DND-41 (cell line): ENCODE measurements around the gene PCDH7.

ENCODE experiments used
- ATAC-seq: fragments of 200-7000 bp; cut with Tn5 transposase; 3 replicates; pipeline ENCODE4 v1.9.1; 2021; ENCODE audit warnings: low read depth; ENCODE audit not compliant: insufficient read depth
- DNase-seq: peaks from one replicate; pipeline ENCODE4 v3.0.0-alpha.2; 2020
- H2AFZ ChIP-seq: 2 replicates; pipeline ENCODE4 v1.6.0; 2012; ENCODE audit warnings: low read depth, low read length
- H3K27ac ChIP-seq: 2 replicates; pipeline ENCODE4 v1.5.1; 2012; ENCODE audit warnings: low read length, inconsistent platforms
- H3K27me3 ChIP-seq: fragments of 200-600 bp; sonication (generic); 2 replicates; pipeline ENCODE4 v1.6.0; 2012; ENCODE audit warnings: low read length, mild to moderate bottlenecking, inconsistent platforms; ENCODE audit not compliant: insufficient read depth, poor library complexity
- H3K36me3 ChIP-seq: 2 replicates; pipeline ENCODE4 v1.5.1; 2012; ENCODE audit warnings: low read length, inconsistent platforms; ENCODE audit not compliant: insufficient read depth
- H3K4me1 ChIP-seq: 2 replicates; pipeline ENCODE4 v1.5.1; 2012; ENCODE audit warnings: mild to moderate bottlenecking, low read length; ENCODE audit not compliant: insufficient read depth
- H3K4me2 ChIP-seq: 2 replicates; pipeline ENCODE4 v1.6.0; 2012; ENCODE audit warnings: mild to moderate bottlenecking, moderate library complexity, low read length, inconsistent platforms; ENCODE audit not compliant: insufficient read depth
- H3K4me3 ChIP-seq, 2 experiments: fragments of 200-600 bp in 1 of 2; shearing (Covaris generic) in 1 of 2; 2 replicates each; pipeline ENCODE4 v1.5.1; 2012 to 2016; ENCODE audit warnings: inconsistent platforms in 2 of 2, low read length in 2 of 2, mild to moderate bottlenecking in 2 of 2, low read depth in 1 of 2, moderate library complexity in 1 of 2
- H3K79me2 ChIP-seq: 2 replicates; pipeline ENCODE4 v1.6.0; 2012; ENCODE audit warnings: low read length, inconsistent platforms; ENCODE audit not compliant: insufficient read depth
- H3K9ac ChIP-seq: 2 replicates; pipeline ENCODE4 v1.6.0; 2012; ENCODE audit warnings: low read depth, mild to moderate bottlenecking, inconsistent platforms, low read length, moderate library complexity
- H3K9me3 ChIP-seq: 2 replicates; pipeline ENCODE4 v1.5.1; 2012; ENCODE audit warnings: low read length, moderate library complexity, mild to moderate bottlenecking, inconsistent platforms; ENCODE audit not compliant: insufficient read depth, severe bottlenecking
- H4K20me1 ChIP-seq: 2 replicates; pipeline ENCODE4 v1.6.0; 2012; ENCODE audit warnings: low read length; ENCODE audit not compliant: insufficient read depth
- EZH2 ChIP-seq: IDR thresholded peaks from 3 replicates; pipeline ENCODE4 v1.6.1; 2012; ENCODE audit warnings: borderline replicate concordance, low read depth, mild to moderate bottlenecking, moderate library complexity, low read length, inconsistent platforms; ENCODE audit not compliant: severe bottlenecking
- TF ChIP-seq, protein P1 (sequence below): IDR thresholded peaks from 2 replicates; pipeline ENCODE4 v1.5.1; 2012; ENCODE audit warnings: borderline replicate concordance, low read length, moderate library complexity, mild to moderate bottlenecking; ENCODE audit not compliant: poor library complexity, severe bottlenecking; ENCODE audit errors: extremely low read depth

PCDH7 gene, protein sequence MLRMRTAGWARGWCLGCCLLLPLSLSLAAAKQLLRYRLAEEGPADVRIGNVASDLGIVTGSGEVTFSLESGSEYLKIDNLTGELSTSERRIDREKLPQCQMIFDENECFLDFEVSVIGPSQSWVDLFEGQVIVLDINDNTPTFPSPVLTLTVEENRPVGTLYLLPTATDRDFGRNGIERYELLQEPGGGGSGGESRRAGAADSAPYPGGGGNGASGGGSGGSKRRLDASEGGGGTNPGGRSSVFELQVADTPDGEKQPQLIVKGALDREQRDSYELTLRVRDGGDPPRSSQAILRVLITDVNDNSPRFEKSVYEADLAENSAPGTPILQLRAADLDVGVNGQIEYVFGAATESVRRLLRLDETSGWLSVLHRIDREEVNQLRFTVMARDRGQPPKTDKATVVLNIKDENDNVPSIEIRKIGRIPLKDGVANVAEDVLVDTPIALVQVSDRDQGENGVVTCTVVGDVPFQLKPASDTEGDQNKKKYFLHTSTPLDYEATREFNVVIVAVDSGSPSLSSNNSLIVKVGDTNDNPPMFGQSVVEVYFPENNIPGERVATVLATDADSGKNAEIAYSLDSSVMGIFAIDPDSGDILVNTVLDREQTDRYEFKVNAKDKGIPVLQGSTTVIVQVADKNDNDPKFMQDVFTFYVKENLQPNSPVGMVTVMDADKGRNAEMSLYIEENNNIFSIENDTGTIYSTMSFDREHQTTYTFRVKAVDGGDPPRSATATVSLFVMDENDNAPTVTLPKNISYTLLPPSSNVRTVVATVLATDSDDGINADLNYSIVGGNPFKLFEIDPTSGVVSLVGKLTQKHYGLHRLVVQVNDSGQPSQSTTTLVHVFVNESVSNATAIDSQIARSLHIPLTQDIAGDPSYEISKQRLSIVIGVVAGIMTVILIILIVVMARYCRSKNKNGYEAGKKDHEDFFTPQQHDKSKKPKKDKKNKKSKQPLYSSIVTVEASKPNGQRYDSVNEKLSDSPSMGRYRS (N-terminal part only)

GRCh38 chr4:30720021-30720660 is at the start of gene PCDH7:
Gene PCDH7 (plus strand): TSS chr4:30720369. CDS start chr4:30721423, 1,054 bp downstream.
- no peaks in the 10 kb centered on the region for H3K36me3 ChIP-seq
- no peaks in the 10 kb centered on the region for H4K20me1 ChIP-seq
- H3K79me2 ChIP-seq = no peaks in the 10 kb centered on the region
- no peak within 1 kb of the TSS for H2AFZ ChIP-seq
- H3K4me2 ChIP-seq = no peak within 1 kb of the TSS
- no peak for TF ChIP-seq EZH2
- TF ChIP-seq, protein P1, sequence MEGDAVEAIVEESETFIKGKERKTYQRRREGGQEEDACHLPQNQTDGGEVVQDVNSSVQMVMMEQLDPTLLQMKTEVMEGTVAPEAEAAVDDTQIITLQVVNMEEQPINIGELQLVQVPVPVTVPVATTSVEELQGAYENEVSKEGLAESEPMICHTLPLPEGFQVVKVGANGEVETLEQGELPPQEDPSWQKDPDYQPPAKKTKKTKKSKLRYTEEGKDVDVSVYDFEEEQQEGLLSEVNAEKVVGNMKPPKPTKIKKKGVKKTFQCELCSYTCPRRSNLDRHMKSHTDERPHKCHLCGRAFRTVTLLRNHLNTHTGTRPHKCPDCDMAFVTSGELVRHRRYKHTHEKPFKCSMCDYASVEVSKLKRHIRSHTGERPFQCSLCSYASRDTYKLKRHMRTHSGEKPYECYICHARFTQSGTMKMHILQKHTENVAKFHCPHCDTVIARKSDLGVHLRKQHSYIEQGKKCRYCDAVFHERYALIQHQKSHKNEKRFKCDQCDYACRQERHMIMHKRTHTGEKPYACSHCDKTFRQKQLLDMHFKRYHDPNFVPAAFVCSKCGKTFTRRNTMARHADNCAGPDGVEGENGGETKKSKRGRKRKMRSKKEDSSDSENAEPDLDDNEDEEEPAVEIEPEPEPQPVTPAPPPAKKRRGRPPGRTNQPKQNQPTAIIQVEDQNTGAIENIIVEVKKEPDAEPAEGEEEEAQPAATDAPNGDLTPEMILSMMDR = no peak
- no peaks in the 10 kb centered on the region for H3K4me1 ChIP-seq
- DNase-seq (no peak), ATAC-seq (no peak)
- H3K9me3 ChIP-seq = peaks cover 21% of the 10 kb centered on the region
- H3K9ac ChIP-seq = no peak within 1 kb of the TSS
- no peak within 1 kb of the TSS for H3K27ac ChIP-seq
- H3K27me3 ChIP-seq = no peaks in the 10 kb centered on the region
- H3K4me3 ChIP-seq = no peak within 1 kb of the TSS

DNA sequence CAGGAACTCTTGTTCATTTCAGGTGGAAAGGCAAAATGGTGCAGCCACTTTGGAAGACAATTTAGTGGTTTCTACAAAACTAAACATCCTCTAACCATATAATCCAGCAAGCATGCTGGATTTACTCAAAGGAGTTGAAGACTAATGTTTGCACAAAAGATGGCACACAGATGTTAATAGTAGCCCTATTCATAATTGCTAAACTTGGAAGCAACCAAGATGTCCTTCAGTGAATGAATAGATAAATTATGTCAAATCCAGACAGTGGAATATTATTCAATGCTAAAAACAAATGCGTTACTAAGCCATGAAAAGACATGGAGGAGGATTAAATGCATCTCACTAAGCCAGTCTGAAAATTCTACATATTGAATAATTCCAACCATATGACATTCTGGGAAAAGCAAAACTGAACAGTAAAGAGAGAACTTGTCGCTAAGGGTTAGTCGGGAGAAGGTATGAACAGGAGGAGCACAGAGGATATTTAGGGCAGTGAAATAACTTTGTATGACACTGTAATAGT is 48.2 kb upstream of the PCDH7 start:
- TF ChIP-seq, protein P1 = no peak
- no peak for TF ChIP-seq EZH2
- no peak for ATAC-seq
- DNase-seq = no peak

DNA sequence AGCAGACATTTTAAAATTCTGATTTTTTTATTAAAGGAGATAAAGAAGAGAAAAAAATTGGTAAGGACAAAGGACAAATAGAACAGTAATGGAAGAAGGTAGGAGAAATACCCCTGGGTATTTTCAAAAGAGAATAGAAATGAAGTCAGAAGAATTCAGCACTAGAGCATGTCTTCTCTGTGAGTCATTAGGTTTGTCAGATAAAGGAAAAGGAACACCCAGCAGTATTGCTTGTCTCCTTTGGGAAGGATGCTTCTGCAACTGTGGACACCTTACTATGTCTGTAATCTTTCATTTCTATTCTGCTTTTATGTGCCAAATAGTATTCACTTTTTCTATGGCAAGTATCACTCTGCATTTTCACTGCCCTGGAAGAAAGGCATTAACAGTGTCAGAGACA is 24.0 kb upstream of the PCDH7 start:
- Histone ChIP-seq H3K27me3 (no peaks in the 10 kb centered on the region), H3K9ac (no peak overlapping the region), H3K4me2 (no peak overlapping the region), H3K9me3 (no peaks in the 10 kb centered on the region), H3K79me2 (no peaks in the 10 kb centered on the region), H3K4me1 (no peaks in the 10 kb centered on the region), H3K4me3 (no peak overlapping the region), H2AFZ (no peak overlapping the region), H3K27ac (no peak overlapping the region), H3K36me3 (no peaks in the 10 kb centered on the region), H4K20me1 (no peaks in the 10 kb centered on the region)
- no peak for TF ChIP-seq EZH2
- TF ChIP-seq, protein P1 = no peak
- ATAC-seq = no peak
- no peak for DNase-seq

More for the DNA sequence above, 48.2 kb upstream of the PCDH7 start:
- no peaks in the 10 kb centered on the region for H3K27me3 ChIP-seq
- H3K4me3 ChIP-seq = no peak overlapping the region
- no peaks in the 10 kb centered on the region for H4K20me1 ChIP-seq
- no peaks in the 10 kb centered on the region for H3K4me1 ChIP-seq
- H3K9ac ChIP-seq = no peak overlapping the region
- no peaks in the 10 kb centered on the region for H3K36me3 ChIP-seq
- H3K4me2 ChIP-seq = no peak overlapping the region
- H3K9me3 ChIP-seq = no peaks in the 10 kb centered on the region
- H3K79me2 ChIP-seq = no peaks in the 10 kb centered on the region
- H3K27ac ChIP-seq = no peak overlapping the region
- H2AFZ ChIP-seq = no peak overlapping the region
